Measurements from ENCODE around the gene GPR31. TPM values are rescaled to one million over a fixed set of nuclear protein-coding genes. Genes with fewer than 3 reads are reported as not detected.

The GPR31 gene
- total and polyA plus RNA-seq, 2 experiments from 2014 or later = not detected

- no peaks in the 10 kb centered on the region for H3K9me3 ChIP-seq (ENCODE audit: low read depth)
- 92% methylated on average over 7 of the region's 8 CpGs for whole genome bisulfite sequencing (ENCODE audit: low lambda C conversion rate, missing lambda C conversion rate)
- H3K4me1 ChIP-seq (ENCODE audit: insufficient read depth) = peaks cover 5% of the 10 kb centered on the region
- H3K4me2 ChIP-seq = no peak overlapping the region
- H3K27ac ChIP-seq = no peak overlapping the region
- H3K79me2 ChIP-seq = no peaks in the 10 kb centered on the region
- no peaks in the 10 kb centered on the region for H4K20me1 ChIP-seq (ENCODE audit: insufficient read depth, poor library complexity, severe bottlenecking)
- no peaks in the 10 kb centered on the region for H3K27me3 ChIP-seq
- no peak for DNase-seq (ENCODE audit: low spot score)
- TF ChIP-seq EZH2 (IDR thresholded peaks at IDR 0.05; ENCODE audit: borderline replicate concordance) = no peak
- TF ChIP-seq, protein P1, sequence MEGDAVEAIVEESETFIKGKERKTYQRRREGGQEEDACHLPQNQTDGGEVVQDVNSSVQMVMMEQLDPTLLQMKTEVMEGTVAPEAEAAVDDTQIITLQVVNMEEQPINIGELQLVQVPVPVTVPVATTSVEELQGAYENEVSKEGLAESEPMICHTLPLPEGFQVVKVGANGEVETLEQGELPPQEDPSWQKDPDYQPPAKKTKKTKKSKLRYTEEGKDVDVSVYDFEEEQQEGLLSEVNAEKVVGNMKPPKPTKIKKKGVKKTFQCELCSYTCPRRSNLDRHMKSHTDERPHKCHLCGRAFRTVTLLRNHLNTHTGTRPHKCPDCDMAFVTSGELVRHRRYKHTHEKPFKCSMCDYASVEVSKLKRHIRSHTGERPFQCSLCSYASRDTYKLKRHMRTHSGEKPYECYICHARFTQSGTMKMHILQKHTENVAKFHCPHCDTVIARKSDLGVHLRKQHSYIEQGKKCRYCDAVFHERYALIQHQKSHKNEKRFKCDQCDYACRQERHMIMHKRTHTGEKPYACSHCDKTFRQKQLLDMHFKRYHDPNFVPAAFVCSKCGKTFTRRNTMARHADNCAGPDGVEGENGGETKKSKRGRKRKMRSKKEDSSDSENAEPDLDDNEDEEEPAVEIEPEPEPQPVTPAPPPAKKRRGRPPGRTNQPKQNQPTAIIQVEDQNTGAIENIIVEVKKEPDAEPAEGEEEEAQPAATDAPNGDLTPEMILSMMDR (IDR thresholded peaks at IDR 0.05; ENCODE audit: poor library complexity) = no peak
- no peaks in the 10 kb centered on the region for H3K36me3 ChIP-seq (replicated peaks; ENCODE audit: insufficient read depth, low read depth)
- H3K9me2 ChIP-seq (replicated peaks; ENCODE audit: insufficient read depth) = no peaks in the 10 kb centered on the region
- H2AFZ ChIP-seq = no peak overlapping the region
- no peak overlapping the region for H3K4me3 ChIP-seq
These were observed 45.4 kb downstream of the GPR31 start for GRCh38 chr6:167112421-167112820.

GRCh38 chr6:167111597-167111996 lies 46.2 kb downstream of the GPR31 start:
- Histone ChIP-seq H3K9me3 (ENCODE audit: low read depth) (no peaks in the 10 kb centered on the region), H3K27ac (no peak overlapping the region), H3K4me2 (no peak overlapping the region), H3K27me3 (no peaks in the 10 kb centered on the region), H3K9me2 (replicated peaks; ENCODE audit: insufficient read depth) (no peaks in the 10 kb centered on the region), H4K20me1 (ENCODE audit: insufficient read depth, poor library complexity, severe bottlenecking) (no peaks in the 10 kb centered on the region), H3K36me3 (replicated peaks; ENCODE audit: insufficient read depth, low read depth) (no peaks in the 10 kb centered on the region), H3K79me2 (no peaks in the 10 kb centered on the region), H3K4me3 (no peak overlapping the region), H3K4me1 (ENCODE audit: insufficient read depth) (peaks cover 5% of the 10 kb centered on the region), H2AFZ (no peak overlapping the region)
- no peak for DNase-seq (ENCODE audit: low spot score)
- 85% methylated on average over 3 of the region's 3 CpGs for WGBS (ENCODE audit: low lambda C conversion rate, missing lambda C conversion rate)
- TF ChIP-seq, protein P1 (IDR thresholded peaks at IDR 0.05; ENCODE audit: poor library complexity) = no peak
- TF ChIP-seq EZH2 (IDR thresholded peaks at IDR 0.05; ENCODE audit: borderline replicate concordance) (no peak), EZH2phosphoT487 (IDR thresholded peaks at IDR 0.05; ENCODE audit: low read depth, severe bottlenecking, unreplicated experiment) (no peak)

DNA sequence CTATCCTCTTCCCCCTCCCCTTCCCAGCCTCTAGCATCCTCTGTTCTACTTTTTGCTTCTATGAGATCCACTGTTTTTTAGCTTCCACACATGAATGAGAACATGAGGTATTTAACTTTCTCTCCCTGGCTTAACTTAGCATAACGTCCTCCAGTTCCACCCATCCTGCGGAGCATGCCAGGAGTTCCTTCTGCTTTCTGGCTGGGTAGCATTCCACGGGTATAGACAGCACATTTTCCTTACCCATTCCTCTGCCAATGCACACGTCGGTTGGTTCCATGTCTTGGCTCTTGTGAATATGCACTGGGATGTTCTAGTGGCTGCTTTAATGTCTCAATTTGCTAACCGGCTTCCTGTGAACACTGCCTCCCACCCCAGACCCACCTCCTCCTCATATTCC lies 48.1 kb downstream of the GPR31 start:
- no peak for DNase-seq (ENCODE audit: low spot score)
- H3K4me2 ChIP-seq = no peak overlapping the region
- H3K79me2 ChIP-seq = no peaks in the 10 kb centered on the region
- H3K4me3 ChIP-seq = no peak overlapping the region
- TF ChIP-seq, protein P1 (IDR thresholded peaks at IDR 0.05; ENCODE audit: poor library complexity) = no peak
- no peak for TF ChIP-seq EZH2phosphoT487 (IDR thresholded peaks at IDR 0.05; ENCODE audit: low read depth, severe bottlenecking, unreplicated experiment)
- WGBS (ENCODE audit: low lambda C conversion rate, missing lambda C conversion rate) = 79% methylated on average over 6 of the region's 6 CpGs
- H3K4me1 ChIP-seq (ENCODE audit: insufficient read depth) = no peaks in the 10 kb centered on the region
- H4K20me1 ChIP-seq (ENCODE audit: insufficient read depth, poor library complexity, severe bottlenecking) = no peaks in the 10 kb centered on the region
- no peaks in the 10 kb centered on the region for H3K9me2 ChIP-seq (replicated peaks; ENCODE audit: insufficient read depth)
- no peak overlapping the region for H2AFZ ChIP-seq
- no peak overlapping the region for H3K27ac ChIP-seq
- no peaks in the 10 kb centered on the region for H3K27me3 ChIP-seq
- no peaks in the 10 kb centered on the region for H3K9me3 ChIP-seq (ENCODE audit: low read depth)
- no peaks in the 10 kb centered on the region for H3K36me3 ChIP-seq (replicated peaks; ENCODE audit: insufficient read depth, low read depth)

- Histone ChIP-seq H3K27me3 (no peaks in the 10 kb centered on the region), H3K79me2 (no peaks in the 10 kb centered on the region), H3K4me1 (ENCODE audit: insufficient read depth) (peaks cover 1% of the 10 kb centered on the region), H2AFZ (no peak overlapping the region), H3K36me3 (replicated peaks; ENCODE audit: insufficient read depth, low read depth) (no peaks in the 10 kb centered on the region), H3K4me3 (no peak overlapping the region), H3K9me3 (ENCODE audit: low read depth) (no peaks in the 10 kb centered on the region), H3K27ac (no peak overlapping the region), H4K20me1 (ENCODE audit: insufficient read depth, poor library complexity, severe bottlenecking) (no peaks in the 10 kb centered on the region), H3K9me2 (replicated peaks; ENCODE audit: insufficient read depth) (no peaks in the 10 kb centered on the region), H3K4me2 (no peak overlapping the region)
- TF ChIP-seq EZH2 (IDR thresholded peaks at IDR 0.05; ENCODE audit: borderline replicate concordance) = no peak
- TF ChIP-seq, protein P1 (IDR thresholded peaks at IDR 0.05; ENCODE audit: poor library complexity) = no peak
- 89% methylated on average over 5 of the region's 5 CpGs for WGBS (ENCODE audit: low lambda C conversion rate, missing lambda C conversion rate)
- no peak for DNase-seq (ENCODE audit: low spot score)
These were observed 49.5 kb downstream of the GPR31 start for GRCh38 chr6:167108278-167108677.
